Mucosa of descending colon (tissue), 3 donors: ENCODE data around the gene OPCML. TPM values are rescaled to one million over a fixed set of nuclear protein-coding genes. Genes with fewer than 3 reads are reported as not detected.

ENCODE experiments used
- ATAC-seq: fragments of 200-7000 bp; cut with Tn5 transposase; one replicate; pipeline ENCODE4 v1.9.1; 2020; ENCODE audit warnings: mild to moderate bottlenecking, moderate library complexity
- DNase-seq, 3 donors: peaks; one replicate each; pipeline ENCODE4 v3.0.0-alpha.2; 2020
- H3K36me3 ChIP-seq: fragments of 200-600 bp; one replicate; pipeline ENCODE4 v1.8.0; 2021; ENCODE audit warnings: low read depth, mild to moderate bottlenecking
- H3K4me1 ChIP-seq: fragments of 200-600 bp; one replicate; pipeline ENCODE4 v1.8.0; 2021; ENCODE audit warnings: low read depth, mild to moderate bottlenecking
- H3K4me3 ChIP-seq: fragments of 200-600 bp; one replicate; pipeline ENCODE4 v1.8.0; 2021; ENCODE audit warnings: mild to moderate bottlenecking
- H3K9me3 ChIP-seq: fragments of 200-600 bp; one replicate; pipeline ENCODE4 v1.8.0; 2021; ENCODE audit warnings: mild to moderate bottlenecking
- intact Hi-C, 2 donors: fragments of 100-400 bp; cut with DNase I in 1 of 2; cut with micrococcal nuclease in 1 of 2; formaldehyde crosslinking; loops; one replicate each; pipeline versions ENCODE4 v1.11.0 to v1.11.1; 2022; cut with DNase I, micrococcal nuclease
- total RNA-seq, 3 donors: library from RNA; stranded (reverse); fragmentation: NEBNext Ultra II Directional in 2 of 3; extraction: Animal tissue kit (Norgen Biotek cat#: 25700) in 2 of 3; gene quantifications; one replicate each; pipeline versions ENCODE4 v1.2.1 to v1.2.4, GENCODE V29; 2021 to 2023
- TF ChIP-seq, protein P1 (sequence below): fragments of 200-600 bp; IDR thresholded peaks from one replicate; pipeline ENCODE4 v1.8.0; 2022; ENCODE audit warnings: antibody characterized with exemption, mild to moderate bottlenecking
- donor health status: DM: no; HTN: no; CAD: no; lungs with moderate emphysema.
- donor health status: DM: no; HTN: no; CAD: no.
- donor health status: DM: no; HTN: yes; CAD: no.

OPCML gene
- total RNA-seq, 3 donors from 2014 or later = 0.10 to 0.47 TPM; not detected in 1

DNA sequence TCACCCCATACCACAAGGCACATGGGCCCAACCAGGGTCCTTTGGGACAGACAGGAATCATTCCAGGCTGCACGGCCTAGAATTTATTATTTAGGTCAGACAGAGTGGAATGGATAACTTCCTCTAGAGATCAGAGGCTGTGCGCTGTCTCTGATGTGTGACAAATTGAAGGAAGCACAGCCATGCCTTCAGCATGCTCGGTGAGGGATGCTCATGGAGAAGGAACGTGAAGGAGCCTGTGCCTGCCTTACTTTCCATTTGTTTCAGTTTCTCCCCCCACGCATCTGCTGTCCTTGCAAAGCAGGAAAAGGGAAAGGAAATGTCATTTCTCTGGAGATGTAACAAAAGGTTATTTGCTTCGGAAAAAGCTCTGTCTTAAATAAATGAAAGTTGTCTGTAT lies 644.1 kb downstream of the OPCML start:
- Histone ChIP-seq H3K36me3 (no peaks in the 10 kb centered on the region), H3K4me1 (no peaks in the 10 kb centered on the region), H3K9me3 (peaks cover 6% of the 10 kb centered on the region), H3K4me3 (no peak overlapping the region)
- ATAC-seq = no peak
- intact Hi-C loops = no loop called here
- no peak for DNase-seq
- TF ChIP-seq, protein P1, sequence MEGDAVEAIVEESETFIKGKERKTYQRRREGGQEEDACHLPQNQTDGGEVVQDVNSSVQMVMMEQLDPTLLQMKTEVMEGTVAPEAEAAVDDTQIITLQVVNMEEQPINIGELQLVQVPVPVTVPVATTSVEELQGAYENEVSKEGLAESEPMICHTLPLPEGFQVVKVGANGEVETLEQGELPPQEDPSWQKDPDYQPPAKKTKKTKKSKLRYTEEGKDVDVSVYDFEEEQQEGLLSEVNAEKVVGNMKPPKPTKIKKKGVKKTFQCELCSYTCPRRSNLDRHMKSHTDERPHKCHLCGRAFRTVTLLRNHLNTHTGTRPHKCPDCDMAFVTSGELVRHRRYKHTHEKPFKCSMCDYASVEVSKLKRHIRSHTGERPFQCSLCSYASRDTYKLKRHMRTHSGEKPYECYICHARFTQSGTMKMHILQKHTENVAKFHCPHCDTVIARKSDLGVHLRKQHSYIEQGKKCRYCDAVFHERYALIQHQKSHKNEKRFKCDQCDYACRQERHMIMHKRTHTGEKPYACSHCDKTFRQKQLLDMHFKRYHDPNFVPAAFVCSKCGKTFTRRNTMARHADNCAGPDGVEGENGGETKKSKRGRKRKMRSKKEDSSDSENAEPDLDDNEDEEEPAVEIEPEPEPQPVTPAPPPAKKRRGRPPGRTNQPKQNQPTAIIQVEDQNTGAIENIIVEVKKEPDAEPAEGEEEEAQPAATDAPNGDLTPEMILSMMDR = no peak

DNA sequence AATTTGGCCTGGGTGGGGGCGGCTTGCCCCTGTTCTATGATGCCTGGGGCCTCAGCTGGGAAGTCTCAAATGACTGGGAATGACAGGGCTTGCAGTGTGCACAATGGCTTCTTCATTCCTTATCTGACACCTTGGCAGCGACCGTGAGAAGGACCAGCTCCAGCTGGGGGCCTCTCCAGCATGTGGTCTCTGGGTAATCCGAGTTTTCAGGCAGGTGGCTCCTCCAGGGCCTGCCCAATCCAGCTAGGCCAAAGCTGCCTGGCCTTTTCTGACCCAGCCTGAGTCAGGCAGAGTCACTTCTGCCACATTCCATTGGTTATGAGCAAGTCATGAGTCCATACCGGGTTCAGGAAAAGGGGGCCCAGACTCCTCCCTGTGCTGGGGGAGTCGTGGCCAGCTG lies 646.0 kb downstream of the OPCML start:
- Histone ChIP-seq H3K4me3 (no peak overlapping the region), H3K9me3 (peaks cover 5% of the 10 kb centered on the region), H3K36me3 (no peaks in the 10 kb centered on the region), H3K4me1 (no peaks in the 10 kb centered on the region)
- intact Hi-C loops = no loop called here
- DNase-seq = no peak
- no peak for ATAC-seq
- TF ChIP-seq, protein P1 = no peak

DNA sequence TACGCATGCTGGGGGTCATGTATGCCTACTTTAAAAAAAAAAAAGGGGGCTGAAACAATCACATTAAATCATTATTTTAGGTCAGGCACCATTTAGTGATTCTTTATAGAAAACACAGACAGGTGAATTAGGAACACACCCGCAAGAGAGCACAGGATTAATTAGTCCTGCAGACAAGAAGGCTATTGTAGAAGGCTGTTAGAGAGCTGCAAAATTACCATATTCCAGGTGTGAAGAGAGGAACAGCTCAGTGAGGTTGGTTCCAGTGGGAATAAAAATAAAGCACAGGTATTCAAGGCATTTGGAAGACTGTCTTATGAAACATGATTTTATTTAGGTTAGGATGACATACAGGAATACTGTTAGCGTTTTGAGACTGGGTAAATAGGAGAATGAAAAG lies 649.1 kb downstream of the OPCML start:
- peaks cover 7% of the 10 kb centered on the region for H3K9me3 ChIP-seq
- H3K4me3 ChIP-seq = no peak overlapping the region
- TF ChIP-seq, protein P1 = no peak
- H3K36me3 ChIP-seq = no peaks in the 10 kb centered on the region
- ATAC-seq (no peak), DNase-seq (no peak)
- intact Hi-C loops = no loop called here
- H3K4me1 ChIP-seq = no peaks in the 10 kb centered on the region

- H3K4me3 ChIP-seq = no peak overlapping the region
- intact Hi-C loops = no loop called here
- H3K4me1 ChIP-seq = no peaks in the 10 kb centered on the region
- no peaks in the 10 kb centered on the region for H3K36me3 ChIP-seq
- DNase-seq = no peak
- TF ChIP-seq, protein P1 = no peak
- no peak for ATAC-seq
- H3K9me3 ChIP-seq = peaks cover 16% of the 10 kb centered on the region
Observed at GRCh38 chr11:132881622-132882021, 650.7 kb downstream of the OPCML start.

DNA sequence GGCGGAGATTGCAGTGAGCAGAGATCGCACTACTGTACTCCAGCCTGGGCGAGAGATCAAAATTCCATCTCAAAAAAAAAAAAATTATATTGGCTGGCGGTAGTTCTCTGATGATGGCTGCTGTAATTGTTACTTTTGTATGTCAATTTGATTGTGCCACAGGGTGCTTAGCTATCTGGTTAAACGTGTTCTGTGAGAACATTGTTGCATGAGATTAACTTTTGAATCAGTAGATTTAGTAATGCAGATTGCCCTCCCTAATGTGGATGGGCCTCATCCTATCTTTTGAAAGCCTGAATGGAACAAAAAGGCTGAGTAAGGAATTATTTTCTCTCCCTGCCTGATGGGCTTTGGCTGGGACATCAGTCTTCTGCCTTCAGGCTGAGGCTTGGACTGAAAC lies 654.2 kb downstream of the OPCML start:
- ATAC-seq (no peak), DNase-seq (no peak)
- Histone ChIP-seq H3K36me3 (no peaks in the 10 kb centered on the region), H3K4me1 (no peaks in the 10 kb centered on the region), H3K9me3 (peaks cover 20% of the 10 kb centered on the region), H3K4me3 (no peak overlapping the region)
- TF ChIP-seq, protein P1 = no peak
- intact Hi-C loops = no loop called here

- Histone ChIP-seq H3K4me3 (no peak overlapping the region), H3K4me1 (no peaks in the 10 kb centered on the region), H3K9me3 (peaks cover 16% of the 10 kb centered on the region), H3K36me3 (no peaks in the 10 kb centered on the region)
- DNase-seq = no peak
- ATAC-seq = no peak
- TF ChIP-seq, protein P1 = no peak
- intact Hi-C loops = no loop called here
Observed at GRCh38 chr11:132876705-132877104, 655.6 kb downstream of the OPCML start.
